Activated T-helper 2 cell treated with anti-CD3 and anti-CD28 coated beads, Interferon-gamma antibody, Interleukin-2, Interleukin-4, amounts not matched to agents 10 μg/mL and 5 μg/mL and 100 μg/mL, durations not matched to agents 14 hours and 24 hours and 36 hours (primary cell): ENCODE results near the gene UBN2. TPM values are rescaled to one million over a fixed set of nuclear protein-coding genes. Genes with fewer than 3 reads are reported as not detected.
"Not testable (repeated sequence)": the region's sequence is repeated elsewhere in the genome, so short reads cannot be mapped to it uniquely, and the experiment has no call there.

Source experiments
- DNase-seq: peaks from one replicate; pipeline ENCODE4 v3.0.0; 2021; ENCODE audit warnings: low spot score
- H3K27ac Mint-ChIP-seq: one replicate; pipeline ENCODE4 v1.8.0; 2021; ENCODE audit warnings: mixed read lengths
- H3K27me3 Mint-ChIP-seq: one replicate; pipeline ENCODE4 v1.8.0; 2021; ENCODE audit warnings: low read depth, mixed read lengths
- H3K36me3 Mint-ChIP-seq: one replicate; pipeline ENCODE4 v1.8.0; 2021; ENCODE audit warnings: low read depth, mixed read lengths
- H3K4me1 Mint-ChIP-seq: one replicate; pipeline ENCODE4 v1.8.0; 2021; ENCODE audit warnings: low read depth, mixed read lengths
- H3K4me3 Mint-ChIP-seq: one replicate; pipeline ENCODE4 v1.8.0; 2021; ENCODE audit warnings: low read depth, mild to moderate bottlenecking, moderate library complexity, mixed read lengths
- H3K9me3 Mint-ChIP-seq: one replicate; pipeline ENCODE4 v1.8.0; 2021; ENCODE audit warnings: mixed read lengths
- intact Hi-C: fragments of 100-400 bp; cut with micrococcal nuclease; formaldehyde crosslinking; loops from one replicate; pipeline ENCODE4 v1.15.1; 2023
- total RNA-seq: library from RNA; stranded (reverse); gene quantifications from 2 replicates; pipeline ENCODE4 v1.2.3, GENCODE V29; 2022

UBN2 gene
- total RNA-seq, result 13.6 and 14.1 TPM in 2 replicates

- Mint-ChIP-seq H3K4me1 (peaks cover 21% of the 10 kb centered on the region), H3K27ac (peak within 1 kb of the TSS; percentile 83), H3K36me3 (peaks cover 6% of the 10 kb centered on the region), H3K9me3 (no peaks in the 10 kb centered on the region), H3K4me3 (peak within 1 kb of the TSS; percentile 100), H3K27me3 (peaks cover 17% of the 10 kb centered on the region)
- intact Hi-C loops, result loop anchor here (1.0 to 5.0 kb wide), 8 partner anchors 98 to 451 kb away; partner anchors contain the start of genes KIAA1549, LUC7L2 and ZC3HAV1
- peak; percentile 87 for DNase-seq
Measured at GRCh38 chr7:139230774-139231512, at the start of gene UBN2. TSS of gene UBN2 (plus strand) at chr7:139231237. CDS start at chr7:139231485, 248 bp downstream.

DNA sequence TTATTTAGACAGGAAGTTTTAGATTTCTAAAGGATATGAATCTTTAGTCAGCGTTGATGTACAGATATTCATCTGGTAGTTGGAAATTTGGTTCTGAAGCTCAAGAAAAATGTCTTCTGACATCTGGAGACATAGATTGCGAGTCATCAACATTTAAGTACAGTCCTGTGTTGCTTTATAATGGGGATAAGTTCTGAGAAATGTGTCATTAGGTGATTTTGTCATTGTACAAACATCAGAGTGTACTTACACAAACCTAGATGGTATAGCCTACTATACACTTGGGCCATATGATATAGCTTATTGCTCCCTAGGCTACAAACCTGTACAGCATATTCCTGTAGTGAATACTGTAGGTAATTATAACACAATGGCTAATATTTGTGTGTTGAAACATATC is 49.6 kb upstream of the UBN2 start:
- intact Hi-C loops, result no loop called here
- Mint-ChIP-seq H3K4me3 (no peak overlapping the region), H3K27me3 (no peaks in the 10 kb centered on the region), H3K36me3 (peaks cover 4% of the 10 kb centered on the region), H3K4me1 (no peaks in the 10 kb centered on the region), H3K27ac (no peak overlapping the region), H3K9me3 (no peaks in the 10 kb centered on the region)
- no peak for DNase-seq

GRCh38 chr7:139182363-139182762 is 48.7 kb upstream of the UBN2 start:
- Mint-ChIP-seq H3K9me3 (no peaks in the 10 kb centered on the region), H3K27me3 (no peaks in the 10 kb centered on the region), H3K27ac (no peak overlapping the region), H3K4me3 (no peak overlapping the region), H3K4me1 (no peaks in the 10 kb centered on the region), H3K36me3 (peaks cover 4% of the 10 kb centered on the region)
- no peak for DNase-seq
- intact Hi-C loops, result no loop called here

DNA sequence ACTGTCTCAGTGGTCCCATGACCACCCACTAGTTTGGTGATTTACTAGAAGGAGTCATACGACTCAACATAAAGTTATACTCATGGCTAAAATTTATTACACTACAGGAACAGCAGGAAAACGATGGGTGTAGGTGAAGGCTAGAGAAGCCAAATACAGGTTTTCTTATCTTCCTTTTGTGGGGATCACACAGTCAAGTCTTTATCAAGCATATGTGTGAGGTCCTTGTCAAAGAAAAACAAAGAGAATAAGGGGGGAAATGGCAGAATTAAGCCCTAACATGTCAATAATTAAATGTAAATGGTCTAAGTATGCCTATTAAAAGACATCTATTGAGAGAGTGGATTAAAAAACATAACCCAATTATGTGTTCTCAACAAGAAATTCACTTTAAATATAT is 47.8 kb upstream of the UBN2 start:
- H3K36me3 Mint-ChIP-seq, result peaks cover 4% of the 10 kb centered on the region
- no peak overlapping the region for H3K27ac Mint-ChIP-seq
- no peaks in the 10 kb centered on the region for H3K9me3 Mint-ChIP-seq
- H3K4me3 Mint-ChIP-seq, result no peak overlapping the region
- intact Hi-C loops, result no loop called here
- no peak for DNase-seq
- no peaks in the 10 kb centered on the region for H3K4me1 Mint-ChIP-seq
- H3K27me3 Mint-ChIP-seq, result no peaks in the 10 kb centered on the region

DNA sequence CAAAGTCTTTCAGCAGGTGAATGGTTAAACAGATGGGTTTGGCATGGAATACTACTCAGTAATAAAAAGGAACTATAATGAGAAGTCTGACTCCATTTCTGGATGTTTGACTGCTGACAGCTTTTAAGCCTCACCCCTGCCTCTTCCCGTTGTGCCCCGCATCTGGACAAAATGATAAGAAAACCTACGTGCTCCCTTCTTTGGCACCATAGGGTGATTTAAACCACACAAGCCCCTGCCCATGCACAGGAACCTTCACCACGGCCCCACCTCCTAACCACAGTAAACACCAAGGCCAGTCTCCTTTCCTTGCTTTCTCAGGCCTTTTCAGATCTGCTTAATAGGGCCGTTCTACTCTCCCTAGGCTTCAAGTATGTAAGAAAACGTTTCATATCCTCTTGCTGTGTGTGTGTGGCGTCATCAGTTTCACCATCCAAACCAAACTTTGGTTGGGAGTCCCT is 47.1 kb upstream of the UBN2 start:
- intact Hi-C loops, result no loop called here
- Mint-ChIP-seq H3K9me3 (no peaks in the 10 kb centered on the region), H3K36me3 (peaks cover 4% of the 10 kb centered on the region), H3K27ac (no peak overlapping the region), H3K27me3 (no peaks in the 10 kb centered on the region), H3K4me3 (no peak overlapping the region), H3K4me1 (no peaks in the 10 kb centered on the region)
- DNase-seq, result no peak

- intact Hi-C loops, result no loop called here
- DNase-seq, result no peak
- H3K4me3 Mint-ChIP-seq, result no peak overlapping the region
- H3K27me3 Mint-ChIP-seq, result no peaks in the 10 kb centered on the region
- no peak overlapping the region for H3K27ac Mint-ChIP-seq
- H3K9me3 Mint-ChIP-seq, result no peaks in the 10 kb centered on the region
- peaks cover 4% of the 10 kb centered on the region for H3K36me3 Mint-ChIP-seq
- H3K4me1 Mint-ChIP-seq, result no peaks in the 10 kb centered on the region
Measured at GRCh38 chr7:139186146-139186545, 44.9 kb upstream of the UBN2 start.

GRCh38 chr7:139189357-139189756 is 41.7 kb upstream of the UBN2 start:
- no peak overlapping the region for H3K27ac Mint-ChIP-seq
- intact Hi-C loops, result no loop called here
- H3K9me3 Mint-ChIP-seq, result no peaks in the 10 kb centered on the region
- H3K4me1 Mint-ChIP-seq, result no peaks in the 10 kb centered on the region
- H3K27me3 Mint-ChIP-seq, result no peaks in the 10 kb centered on the region
- H3K4me3 Mint-ChIP-seq, result no peak overlapping the region
- DNase-seq, result no peak
- no peaks in the 10 kb centered on the region for H3K36me3 Mint-ChIP-seq

DNA sequence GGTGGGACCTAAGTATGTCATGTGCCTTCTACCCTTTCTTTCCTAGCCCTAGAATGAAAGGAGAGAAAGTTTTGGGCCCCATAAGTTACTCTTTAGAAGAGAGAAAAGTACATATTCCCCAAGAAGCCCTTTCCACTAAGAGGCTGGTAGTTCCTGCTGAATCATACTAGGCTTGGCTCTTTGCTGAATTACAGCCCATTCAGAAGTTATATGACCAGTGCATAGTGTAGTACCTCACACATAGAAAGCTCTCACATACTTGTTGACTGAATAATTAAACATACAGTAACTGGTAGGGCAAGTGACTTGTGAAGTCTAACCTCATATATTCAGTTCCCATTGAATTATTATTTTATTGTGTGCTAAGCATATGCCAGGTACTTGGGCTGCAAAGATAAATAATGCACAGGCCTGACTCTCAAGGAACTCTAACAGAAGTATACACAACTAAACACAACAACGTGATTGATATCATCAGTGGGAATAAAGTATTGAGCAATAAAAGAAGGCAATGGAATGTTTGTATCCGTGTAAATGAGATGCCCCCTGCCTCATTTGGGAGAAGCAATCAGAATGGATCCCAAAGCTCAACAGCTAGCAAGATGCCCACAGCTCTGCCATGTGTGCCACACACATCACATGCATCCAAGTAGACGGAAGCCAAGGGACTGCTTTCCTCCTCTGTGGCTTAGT is 38.9 kb upstream of the UBN2 start:
- Mint-ChIP-seq H3K27me3 (no peaks in the 10 kb centered on the region), H3K9me3 (no peaks in the 10 kb centered on the region), H3K4me1 (no peaks in the 10 kb centered on the region), H3K4me3 (no peak overlapping the region), H3K27ac (no peak overlapping the region), H3K36me3 (no peaks in the 10 kb centered on the region)
- intact Hi-C loops, result no loop called here
- DNase-seq, result no peak

GRCh38 chr7:139200382-139200781 is 30.7 kb upstream of the UBN2 start:
- Mint-ChIP-seq H3K36me3 (no peaks in the 10 kb centered on the region), H3K4me1 (no peaks in the 10 kb centered on the region), H3K9me3 (peaks cover 3% of the 10 kb centered on the region), H3K27ac (no peak overlapping the region), H3K27me3 (no peaks in the 10 kb centered on the region), H3K4me3 (no peak overlapping the region)
- intact Hi-C loops, result no loop called here
- DNase-seq, result no peak

DNA sequence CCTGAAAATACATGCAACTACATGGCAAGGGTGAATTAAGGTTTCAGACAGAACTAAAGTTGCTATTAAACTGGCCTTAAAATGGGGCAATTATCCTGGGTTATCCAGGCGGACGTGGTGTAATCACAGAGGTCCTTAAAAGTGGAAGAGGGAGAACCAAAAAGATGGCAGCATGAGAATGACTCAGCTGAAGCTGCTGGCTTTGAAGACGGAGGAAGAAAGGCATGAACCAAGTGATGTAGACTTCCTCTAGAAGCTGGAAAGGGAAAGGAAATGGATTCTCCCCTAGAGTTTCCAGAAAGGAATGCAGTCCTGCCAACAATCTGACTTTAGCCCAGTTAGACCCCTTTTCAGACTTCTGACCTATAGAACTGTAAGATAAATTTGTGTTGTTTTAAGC is 27.0 kb upstream of the UBN2 start:
- no peak for DNase-seq
- Mint-ChIP-seq H3K36me3 (peaks cover 2% of the 10 kb centered on the region), H3K27ac (no peak overlapping the region), H3K9me3 (peaks cover 21% of the 10 kb centered on the region), H3K27me3 (peaks cover 6% of the 10 kb centered on the region), H3K4me1 (no peaks in the 10 kb centered on the region), H3K4me3 (no peak overlapping the region)
- intact Hi-C loops, result no loop called here

- H3K4me3 Mint-ChIP-seq, result no peak overlapping the region
- no peak overlapping the region for H3K27ac Mint-ChIP-seq
- intact Hi-C loops, result no loop called here
- DNase-seq, result no peak
- H3K4me1 Mint-ChIP-seq, result no peaks in the 10 kb centered on the region
- H3K27me3 Mint-ChIP-seq, result peaks cover 22% of the 10 kb centered on the region
- peaks cover 21% of the 10 kb centered on the region for H3K9me3 Mint-ChIP-seq
- peaks cover 2% of the 10 kb centered on the region for H3K36me3 Mint-ChIP-seq
Measured at GRCh38 chr7:139205843-139206242, 25.2 kb upstream of the UBN2 start.

DNA sequence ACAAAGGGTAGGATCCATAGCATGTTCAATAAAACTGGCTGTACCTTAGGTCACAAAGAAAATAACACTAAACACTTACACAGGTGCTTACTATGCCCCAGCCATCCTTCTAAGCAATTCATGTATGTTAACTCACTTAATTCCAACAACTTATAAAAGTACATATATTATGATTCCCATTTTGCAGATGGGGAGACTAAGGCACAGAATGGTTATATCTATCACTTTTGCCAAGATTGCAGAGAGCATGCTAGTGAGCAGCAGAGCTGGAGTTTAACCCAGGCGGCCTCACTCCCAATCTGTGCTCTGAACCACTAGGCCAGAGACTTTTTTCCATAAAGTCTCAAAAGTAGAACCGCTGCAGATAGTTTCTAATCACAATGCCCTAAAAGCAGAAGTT is 18.9 kb upstream of the UBN2 start:
- H3K9me3 Mint-ChIP-seq, result peaks cover 1% of the 10 kb centered on the region
- no peak overlapping the region for H3K27ac Mint-ChIP-seq
- H3K4me3 Mint-ChIP-seq, result no peak overlapping the region
- intact Hi-C loops, result no loop called here
- H3K27me3 Mint-ChIP-seq, result peaks cover 30% of the 10 kb centered on the region
- no peak for DNase-seq
- no peaks in the 10 kb centered on the region for H3K4me1 Mint-ChIP-seq
- H3K36me3 Mint-ChIP-seq, result peaks cover under 1% of the 10 kb centered on the region

DNA sequence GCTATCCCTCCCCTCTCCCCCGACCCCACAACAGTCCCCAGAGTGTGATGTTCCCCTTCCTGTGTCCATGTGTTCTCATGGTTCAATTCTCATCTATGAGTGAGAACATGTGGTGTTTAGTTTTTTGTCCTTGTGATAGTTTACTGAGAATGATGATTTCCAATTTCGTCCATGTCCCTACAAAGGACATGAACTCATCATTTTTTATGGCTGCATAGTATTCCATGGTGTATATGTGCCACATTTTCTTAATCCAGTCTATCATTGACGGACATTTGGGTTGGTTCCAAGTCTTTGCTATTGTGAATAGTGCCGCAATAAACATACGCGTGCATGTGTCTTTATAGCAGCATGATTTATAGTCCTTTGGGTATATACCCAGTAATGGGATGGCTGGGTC is 17.5 kb upstream of the UBN2 start:
- intact Hi-C loops, result not testable (repeated sequence)

More for the DNA sequence above, 17.5 kb upstream of the UBN2 start:
- not testable (repeated sequence) for H3K4me3 Mint-ChIP-seq, H3K9me3 Mint-ChIP-seq, H3K36me3 Mint-ChIP-seq, H3K4me1 Mint-ChIP-seq, DNase-seq, H3K27ac Mint-ChIP-seq
- peaks cover 29% of the 10 kb centered on the region for H3K27me3 Mint-ChIP-seq
